T-helper 9 cell (primary cell): ENCODE results near the gene DUS1L.

Source experiments
- DNase-seq: peaks from one replicate; pipeline ENCODE4 v3.0.0-alpha.2; 2020

DUS1L gene

GRCh38 chr17:82087961-82088837 is 22.6 kb upstream of the DUS1L start:
- no peak for DNase-seq

- no peak for DNase-seq
Observed at GRCh38 chr17:82086941-82087906, 21.6 kb upstream of the DUS1L start.

- DNase-seq, result no peak
Observed at GRCh38 chr17:82085931-82086764, 20.5 kb upstream of the DUS1L start.

GRCh38 chr17:82085031-82085861 is 19.6 kb upstream of the DUS1L start:
- DNase-seq, result no peak

- no peak for DNase-seq
Observed at GRCh38 chr17:82084373-82085030, 18.9 kb upstream of the DUS1L start.

- DNase-seq, result no peak
Observed at GRCh38 chr17:82083533-82084359, 18.1 kb upstream of the DUS1L start.

- no peak for DNase-seq
Observed at GRCh38 chr17:82083009-82083408, 17.4 kb upstream of the DUS1L start.

- no peak for DNase-seq
Observed at GRCh38 chr17:82082456-82082855, 16.9 kb upstream of the DUS1L start.

GRCh38 chr17:82081966-82082365 is 16.4 kb upstream of the DUS1L start:
- no peak for DNase-seq

GRCh38 chr17:82081546-82081945 is 15.9 kb upstream of the DUS1L start:
- no peak for DNase-seq

- DNase-seq, result no peak
Observed at GRCh38 chr17:82080789-82081464, 15.3 kb upstream of the DUS1L start.

- no peak for DNase-seq
Observed at GRCh38 chr17:82080048-82080788, 14.6 kb upstream of the DUS1L start.

GRCh38 chr17:82079001-82079677 is 13.5 kb upstream of the DUS1L start:
- no peak for DNase-seq

GRCh38 chr17:82078433-82078832 is 12.8 kb upstream of the DUS1L start:
- DNase-seq, result no peak

- DNase-seq, result no peak
Observed at GRCh38 chr17:82077617-82078358, 12.2 kb upstream of the DUS1L start.

- no peak for DNase-seq
Observed at GRCh38 chr17:82076785-82077591, 11.4 kb upstream of the DUS1L start.
